Loucy (cell line): ENCODE measurements around the gene FLII.

Experiments
- H2AFZ ChIP-seq: fragments of 200-600 bp; sonication (generic); 2 replicates; pipeline ENCODE4 v1.6.0; 2016; ENCODE audit warnings: antibody characterized with exemption, mild to moderate bottlenecking, low read length, moderate library complexity
- H3F3A ChIP-seq: fragments of 200-600 bp; 2 replicates; pipeline ENCODE4 v1.6.0; 2016; ENCODE audit warnings: antibody characterized with exemption, low read depth, mild to moderate bottlenecking
- H3K27me3 ChIP-seq: fragments of 200-600 bp; sonication (generic); 2 replicates; pipeline ENCODE4 v1.6.1; 2014; ENCODE audit warnings: low read length, mild to moderate bottlenecking; ENCODE audit not compliant: insufficient read depth, poor library complexity, severe bottlenecking
- H3K36me3 ChIP-seq: fragments of 200-600 bp; sonication (generic); 2 replicates; pipeline ENCODE4 v1.6.1; 2016; ENCODE audit warnings: low read length; ENCODE audit not compliant: insufficient read depth
- H3K4me1 ChIP-seq: fragments of 200-600 bp; sonication (generic); 2 replicates; pipeline ENCODE4 v1.5.1; 2014; ENCODE audit warnings: low read length, mild to moderate bottlenecking; ENCODE audit not compliant: insufficient read depth, poor library complexity, severe bottlenecking
- H3K4me2 ChIP-seq: fragments of 200-600 bp; sonication (generic); 2 replicates; pipeline ENCODE4 v1.6.0; 2014; ENCODE audit warnings: antibody characterized with exemption, low read length, low read depth, mild to moderate bottlenecking; ENCODE audit not compliant: poor library complexity, severe bottlenecking
- H3K4me3 ChIP-seq: fragments of 200-600 bp; sonication (generic); 2 replicates; pipeline ENCODE4 v1.5.1; 2014; ENCODE audit warnings: low read length, mild to moderate bottlenecking, mixed read lengths; ENCODE audit not compliant: poor library complexity, severe bottlenecking
- H3K79me2 ChIP-seq: fragments of 200-600 bp; sonication (generic); 2 replicates; pipeline ENCODE4 v1.6.1; 2014; ENCODE audit warnings: low read length; ENCODE audit not compliant: insufficient read depth
- H3K9ac ChIP-seq: fragments of 200-600 bp; sonication (generic); 2 replicates; pipeline ENCODE4 v1.6.0; 2014; ENCODE audit warnings: mild to moderate bottlenecking, low read depth, low read length, moderate library complexity; ENCODE audit not compliant: poor library complexity, severe bottlenecking
- H3K9me2 ChIP-seq: fragments of 200-600 bp; sonication (generic); replicated peaks from 2 replicates; pipeline ENCODE4 v1.6.1; 2016; ENCODE audit warnings: low read depth, low read length, mixed read lengths
- H3K9me3 ChIP-seq: fragments of 200-600 bp; sonication (generic); 2 replicates; pipeline ENCODE4 v1.6.1; 2014; ENCODE audit warnings: mild to moderate bottlenecking, antibody characterized with exemption, low read length, low read depth; ENCODE audit not compliant: insufficient read depth
- H4K20me1 ChIP-seq: fragments of 200-600 bp; sonication (generic); 2 replicates; pipeline ENCODE4 v1.6.0; 2014; ENCODE audit warnings: antibody characterized with exemption, low read length, mild to moderate bottlenecking; ENCODE audit not compliant: insufficient read depth, poor library complexity, severe bottlenecking
- CTCF ChIP-seq: fragments of 200-600 bp; sonication (generic); conservative IDR thresholded peaks from 2 replicates; pipeline ENCODE4 v1.5.1; 2014; ENCODE audit warnings: mild to moderate bottlenecking, antibody characterized with exemption, low read length
- EZH2phosphoT487 ChIP-seq: fragments of 200-600 bp; IDR thresholded peaks from 2 replicates; pipeline ENCODE4 v1.6.1; 2018; ENCODE audit warnings: antibody characterized with exemption, mild to moderate bottlenecking, moderate library complexity, borderline replicate concordance

The FLII gene

GRCh38 chr17:18213666-18214270, 44.8 kb downstream of the FLII start:
- H3K79me2 ChIP-seq = no peaks in the 10 kb centered on the region
- H3F3A ChIP-seq = no peaks in the 10 kb centered on the region
- H3K9me2 ChIP-seq = no peaks in the 10 kb centered on the region
- H2AFZ ChIP-seq = no peak overlapping the region
- TF ChIP-seq EZH2phosphoT487 = no peak
- no peak overlapping the region for H3K4me3 ChIP-seq
- no peak overlapping the region for H3K4me2 ChIP-seq
- no peaks in the 10 kb centered on the region for H3K9me3 ChIP-seq
- H3K4me1 ChIP-seq = no peaks in the 10 kb centered on the region
- H3K27me3 ChIP-seq = no peaks in the 10 kb centered on the region
- H3K36me3 ChIP-seq = peaks cover 31% of the 10 kb centered on the region; the same call in 1 of the 2 replicates
- H4K20me1 ChIP-seq = no peaks in the 10 kb centered on the region
- no peak overlapping the region for H3K9ac ChIP-seq

- peaks cover 27% of the 10 kb centered on the region for H4K20me1 ChIP-seq
Observed at GRCh38 chr17:18208092-18208491, 50.4 kb downstream of the FLII start.

GRCh38 chr17:18206962-18207361, 51.6 kb downstream of the FLII start:
- Histone ChIP-seq H4K20me1 (peaks cover 33% of the 10 kb centered on the region), H3K79me2 (peaks cover 37% of the 10 kb centered on the region; the same call in 1 of the 2 replicates), H3K9me2 (no peaks in the 10 kb centered on the region), H3K9me3 (no peaks in the 10 kb centered on the region), H3K27me3 (no peaks in the 10 kb centered on the region), H3K4me1 (no peaks in the 10 kb centered on the region), H3K4me2 (no peak overlapping the region), H3K9ac (no peak overlapping the region), H3F3A (no peaks in the 10 kb centered on the region), H3K4me3 (no peak overlapping the region), H2AFZ (no peak overlapping the region), H3K36me3 (peaks cover 93% of the 10 kb centered on the region; the same call in 1 of the 2 replicates)
- no peak for TF ChIP-seq EZH2phosphoT487
- no peak for TF ChIP-seq CTCF

More at GRCh38 chr17:18208092-18208491, 50.4 kb downstream of the FLII start:
- TF ChIP-seq EZH2phosphoT487 (no peak), CTCF (no peak)
- Histone ChIP-seq H2AFZ (no peak overlapping the region), H3K9me3 (no peaks in the 10 kb centered on the region), H3K4me1 (no peaks in the 10 kb centered on the region), H3K36me3 (peaks cover 87% of the 10 kb centered on the region; the same call in 1 of the 2 replicates), H3K4me3 (no peak overlapping the region), H3K9me2 (no peaks in the 10 kb centered on the region), H3F3A (no peaks in the 10 kb centered on the region), H3K4me2 (no peak overlapping the region), H3K9ac (no peak overlapping the region), H3K27me3 (no peaks in the 10 kb centered on the region), H3K79me2 (peaks cover 29% of the 10 kb centered on the region; the same call in 1 of the 2 replicates)

GRCh38 chr17:18205861-18206260, 52.7 kb downstream of the FLII start:
- H3K36me3 ChIP-seq = peaks cover 95% of the 10 kb centered on the region; the same call in 1 of the 2 replicates
- H3K79me2 ChIP-seq = peaks cover 47% of the 10 kb centered on the region; the same call in 1 of the 2 replicates
- H4K20me1 ChIP-seq = peaks cover 38% of the 10 kb centered on the region

More at GRCh38 chr17:18205861-18206260, 52.7 kb downstream of the FLII start:
- Histone ChIP-seq H3K9ac (no peak overlapping the region), H3K27me3 (no peaks in the 10 kb centered on the region), H3F3A (no peaks in the 10 kb centered on the region), H3K4me2 (no peak overlapping the region), H2AFZ (no peak overlapping the region), H3K4me3 (no peak overlapping the region), H3K9me3 (no peaks in the 10 kb centered on the region), H3K9me2 (no peaks in the 10 kb centered on the region), H3K4me1 (peaks cover under 1% of the 10 kb centered on the region)
- TF ChIP-seq CTCF (no peak), EZH2phosphoT487 (no peak)
